Activated T-cell treated with anti-CD3 and anti-CD28 coated beads, Interleukin-2, amount 50 U/mL, for 24 hours (primary cell): ENCODE results near the gene BBS9.
"Not testable (repeated sequence)": the region's sequence is repeated elsewhere in the genome, so short reads cannot be mapped to it uniquely, and the experiment has no call there.

Experiments
- DNase-seq: peaks from one replicate; pipeline ENCODE4 v3.0.0-alpha.2; 2020
- H3K27ac Mint-ChIP-seq: 2 replicates; pipeline ENCODE4 v1.8.0; 2020; ENCODE audit warnings: mild to moderate bottlenecking, mixed read lengths
- H3K27me3 Mint-ChIP-seq: 2 replicates; pipeline ENCODE4 v1.8.0; 2020; ENCODE audit warnings: mixed read lengths
- H3K36me3 Mint-ChIP-seq: 2 replicates; pipeline ENCODE4 v1.8.0; 2020; ENCODE audit warnings: low read depth, mixed read lengths
- H3K4me1 Mint-ChIP-seq: 2 replicates; pipeline ENCODE4 v1.8.0; 2020; ENCODE audit warnings: low read depth, mixed read lengths
- H3K4me3 Mint-ChIP-seq: 2 replicates; pipeline ENCODE4 v1.8.0; 2020; ENCODE audit warnings: mild to moderate bottlenecking, moderate library complexity, mixed read lengths
- H3K9me3 Mint-ChIP-seq: 2 replicates; pipeline ENCODE4 v1.8.0; 2020; ENCODE audit warnings: mixed read lengths

Gene BBS9

GRCh38 chr7:33196221-33196620 is 66.9 kb downstream of the BBS9 start:
- Mint-ChIP-seq H3K36me3 (no peaks in the 10 kb centered on the region), H3K4me1 (peaks cover 6% of the 10 kb centered on the region), H3K27me3 (no peaks in the 10 kb centered on the region), H3K27ac (no peak overlapping the region), H3K4me3 (no peak overlapping the region), H3K9me3 (no peaks in the 10 kb centered on the region)
- DNase-seq = no peak

- Mint-ChIP-seq H3K27me3 (no peaks in the 10 kb centered on the region), H3K9me3 (no peaks in the 10 kb centered on the region), H3K27ac (no peak overlapping the region), H3K4me3 (no peak overlapping the region), H3K4me1 (peaks cover 5% of the 10 kb centered on the region), H3K36me3 (no peaks in the 10 kb centered on the region)
- DNase-seq = no peak
These were observed 70.9 kb downstream of the BBS9 start for GRCh38 chr7:33200282-33200681.

- Mint-ChIP-seq H3K36me3 (no peaks in the 10 kb centered on the region), H3K9me3 (no peaks in the 10 kb centered on the region), H3K27ac (no peak overlapping the region), H3K4me1 (peaks cover 5% of the 10 kb centered on the region), H3K27me3 (no peaks in the 10 kb centered on the region), H3K4me3 (no peak overlapping the region)
- no peak for DNase-seq
These were observed 72.5 kb downstream of the BBS9 start for GRCh38 chr7:33201821-33202220.

- Mint-ChIP-seq H3K27ac (no peak overlapping the region), H3K27me3 (no peaks in the 10 kb centered on the region), H3K36me3 (peaks cover 55% of the 10 kb centered on the region), H3K4me1 (no peaks in the 10 kb centered on the region), H3K4me3 (no peak overlapping the region), H3K9me3 (peaks cover 38% of the 10 kb centered on the region)
- no peak for DNase-seq
These were observed 81.6 kb downstream of the BBS9 start for GRCh38 chr7:33210958-33211357.

- H3K27ac Mint-ChIP-seq = no peak overlapping the region
- no peak overlapping the region for H3K4me3 Mint-ChIP-seq
- H3K9me3 Mint-ChIP-seq = peaks cover 38% of the 10 kb centered on the region
- no peak for DNase-seq
- H3K4me1 Mint-ChIP-seq = no peaks in the 10 kb centered on the region
- peaks cover 55% of the 10 kb centered on the region for H3K36me3 Mint-ChIP-seq
- H3K27me3 Mint-ChIP-seq = no peaks in the 10 kb centered on the region
These were observed 82.8 kb downstream of the BBS9 start for GRCh38 chr7:33212144-33212543.

GRCh38 chr7:33215992-33216391 is 86.6 kb downstream of the BBS9 start:
- H3K36me3 Mint-ChIP-seq = peaks cover 37% of the 10 kb centered on the region
- H3K4me3 Mint-ChIP-seq = no peak overlapping the region

GRCh38 chr7:33217595-33217994 is 88.2 kb downstream of the BBS9 start:
- Mint-ChIP-seq H3K27me3 (no peaks in the 10 kb centered on the region), H3K27ac (no peak overlapping the region), H3K36me3 (peaks cover 21% of the 10 kb centered on the region), H3K9me3 (peaks cover 5% of the 10 kb centered on the region), H3K4me3 (no peak overlapping the region), H3K4me1 (no peaks in the 10 kb centered on the region)
- DNase-seq = no peak

More at GRCh38 chr7:33215992-33216391, 86.6 kb downstream of the BBS9 start:
- Mint-ChIP-seq H3K4me1 (no peaks in the 10 kb centered on the region), H3K27ac (no peak overlapping the region), H3K27me3 (no peaks in the 10 kb centered on the region), H3K9me3 (peaks cover 20% of the 10 kb centered on the region)
- no peak for DNase-seq

GRCh38 chr7:33218841-33219535 is 89.6 kb downstream of the BBS9 start:
- H3K27ac Mint-ChIP-seq = not testable (repeated sequence)
- H3K36me3 Mint-ChIP-seq = peaks cover 15% of the 10 kb centered on the region

GRCh38 chr7:33220231-33220630 is 90.9 kb downstream of the BBS9 start:
- Mint-ChIP-seq H3K4me3 (no peak overlapping the region), H3K9me3 (peaks cover 3% of the 10 kb centered on the region), H3K27ac (no peak overlapping the region), H3K36me3 (peaks cover 8% of the 10 kb centered on the region), H3K4me1 (no peaks in the 10 kb centered on the region), H3K27me3 (no peaks in the 10 kb centered on the region)
- DNase-seq = no peak

More at GRCh38 chr7:33218841-33219535, 89.6 kb downstream of the BBS9 start:
- H3K4me1 Mint-ChIP-seq, H3K27me3 Mint-ChIP-seq, DNase-seq, H3K9me3 Mint-ChIP-seq, H3K4me3 Mint-ChIP-seq: not testable (repeated sequence)

GRCh38 chr7:33221390-33221789 is 92.0 kb downstream of the BBS9 start:
- Mint-ChIP-seq H3K27me3 (no peaks in the 10 kb centered on the region), H3K4me3 (no peak overlapping the region), H3K9me3 (no peaks in the 10 kb centered on the region), H3K36me3 (peaks cover 4% of the 10 kb centered on the region), H3K27ac (no peak overlapping the region), H3K4me1 (no peaks in the 10 kb centered on the region)
- DNase-seq = no peak

GRCh38 chr7:33232632-33233145 is 103.3 kb downstream of the BBS9 start:
- Mint-ChIP-seq H3K27me3 (no peaks in the 10 kb centered on the region), H3K27ac (no peak overlapping the region), H3K36me3 (no peaks in the 10 kb centered on the region), H3K4me1 (no peaks in the 10 kb centered on the region), H3K9me3 (no peaks in the 10 kb centered on the region), H3K4me3 (no peak overlapping the region)
- DNase-seq = no peak

- no peaks in the 10 kb centered on the region for H3K4me1 Mint-ChIP-seq
- H3K9me3 Mint-ChIP-seq = no peaks in the 10 kb centered on the region
- no peak overlapping the region for H3K4me3 Mint-ChIP-seq
- H3K36me3 Mint-ChIP-seq = no peaks in the 10 kb centered on the region
- H3K27ac Mint-ChIP-seq = no peak overlapping the region
- H3K27me3 Mint-ChIP-seq = no peaks in the 10 kb centered on the region
- no peak for DNase-seq
These were observed 104.3 kb downstream of the BBS9 start for GRCh38 chr7:33233659-33234058.

GRCh38 chr7:33237036-33237435 is 107.7 kb downstream of the BBS9 start:
- Mint-ChIP-seq H3K4me1 (no peaks in the 10 kb centered on the region), H3K27ac (no peak overlapping the region), H3K27me3 (no peaks in the 10 kb centered on the region), H3K4me3 (no peak overlapping the region), H3K36me3 (no peaks in the 10 kb centered on the region), H3K9me3 (no peaks in the 10 kb centered on the region)
- no peak for DNase-seq

- H3K9me3 Mint-ChIP-seq = no peaks in the 10 kb centered on the region
- H3K27me3 Mint-ChIP-seq = no peaks in the 10 kb centered on the region
- DNase-seq = no peak
- H3K4me3 Mint-ChIP-seq = no peak overlapping the region
- no peak overlapping the region for H3K27ac Mint-ChIP-seq
- no peaks in the 10 kb centered on the region for H3K4me1 Mint-ChIP-seq
- H3K36me3 Mint-ChIP-seq = no peaks in the 10 kb centered on the region
These were observed 114.0 kb downstream of the BBS9 start for GRCh38 chr7:33243319-33243881.

- H3K4me1 Mint-ChIP-seq = no peaks in the 10 kb centered on the region
These were observed 119.3 kb downstream of the BBS9 start for GRCh38 chr7:33248671-33249070.

More at GRCh38 chr7:33248671-33249070, 119.3 kb downstream of the BBS9 start:
- peaks cover 3% of the 10 kb centered on the region for H3K9me3 Mint-ChIP-seq
- no peaks in the 10 kb centered on the region for H3K27me3 Mint-ChIP-seq
- no peak overlapping the region for H3K27ac Mint-ChIP-seq
- H3K36me3 Mint-ChIP-seq = peaks cover 13% of the 10 kb centered on the region
- DNase-seq = no peak
- H3K4me3 Mint-ChIP-seq = no peak overlapping the region
